ENCODE results near the gene TOM1L1. TPM values are rescaled to one million over a fixed set of nuclear protein-coding genes. Genes with fewer than 3 reads are reported as not detected.
"Not testable (repeated sequence)": the region's sequence is repeated elsewhere in the genome, so short reads cannot be mapped to it uniquely, and the experiment has no call there.

TOM1L1 gene
- total and polyA plus RNA-seq, 9 donors = 5.8 to 33.0 (median 8.9) TPM

- no peak overlapping the region for H3K27ac ChIP-seq
- DNase-seq = no peak
- no peaks in the 10 kb centered on the region for H3K4me1 ChIP-seq (ENCODE audit: insufficient read depth)
- H3K36me3 ChIP-seq = no peaks in the 10 kb centered on the region
- TF ChIP-seq CTCF (IDR thresholded peaks at IDR 0.05) (no peak), POLR2A (IDR thresholded peaks at IDR 0.05) (no peak)
- WGBS, 3 donors = 71 to 94% (median 93%) methylated on average over 2 of the region's 2 CpGs
- H3K27me3 ChIP-seq = no peaks in the 10 kb centered on the region
- no peaks in the 10 kb centered on the region for H3K9me3 ChIP-seq
- no peak overlapping the region for H3K4me3 ChIP-seq
- intact Hi-C loops (cut with DNase I) = loop anchor here in 1 of 4 donors (10.0 kb wide), 1 partner anchor 63 kb away; no protein-coding TSS in a partner anchor
These were observed 33.0 kb upstream of the TOM1L1 start for GRCh38 chr17:54867634-54868033.

GRCh38 chr17:54870671-54871175 lies 29.9 kb upstream of the TOM1L1 start:
- Histone ChIP-seq H3K27me3 (no peaks in the 10 kb centered on the region), H3K27ac (no peak overlapping the region), H3K4me1 (ENCODE audit: insufficient read depth) (no peaks in the 10 kb centered on the region), H3K4me3 (no peak overlapping the region), H3K36me3 (no peaks in the 10 kb centered on the region), H3K9me3 (no peaks in the 10 kb centered on the region)
- WGBS, 3 donors = 82 to 91% (median 85%) methylated on average over 1 of the region's 1 CpG
- TF ChIP-seq CTCF (IDR thresholded peaks at IDR 0.05) (no peak), EP300 (IDR thresholded peaks at IDR 0.05) (no peak), POLR2A (IDR thresholded peaks at IDR 0.05) (no peak)
- DNase-seq = no peak
- intact Hi-C loops (cut with DNase I) = loop anchor here in 1 of 4 donors (1.0 kb wide), 1 partner anchor 40 kb away; no protein-coding TSS in a partner anchor

GRCh38 chr17:54875906-54876305 lies 24.7 kb upstream of the TOM1L1 start:
- WGBS, 3 donors = 52 to 62% (median 56%) methylated on average over 2 of the region's 2 CpGs
- H3K9me3 ChIP-seq; H3K36me3 ChIP-seq; H3K4me3 ChIP-seq; DNase-seq; H3K4me1 ChIP-seq (ENCODE audit: insufficient read depth); H3K27me3 ChIP-seq; H3K27ac ChIP-seq; intact Hi-C loops (cut with DNase I): not testable (repeated sequence)

GRCh38 chr17:54876656-54877195 lies 23.9 kb upstream of the TOM1L1 start:
- DNase-seq = no peak
- H3K9me3 ChIP-seq = no peaks in the 10 kb centered on the region
- no peaks in the 10 kb centered on the region for H3K27me3 ChIP-seq
- TF ChIP-seq POLR2A (IDR thresholded peaks at IDR 0.05) (no peak), EP300 (IDR thresholded peaks at IDR 0.05) (no peak), CTCF (IDR thresholded peaks at IDR 0.05) (no peak)
- 82 to 85% (median 83%) methylated on average over 6 of the region's 6 CpGs for WGBS, 3 donors
- H3K27ac ChIP-seq = no peak overlapping the region
- no peak overlapping the region for H3K4me3 ChIP-seq
- no peaks in the 10 kb centered on the region for H3K4me1 ChIP-seq (ENCODE audit: insufficient read depth)
- H3K36me3 ChIP-seq = no peaks in the 10 kb centered on the region
- intact Hi-C loops (cut with DNase I) = no loop called here

- no peaks in the 10 kb centered on the region for H3K27me3 ChIP-seq
- no peak for DNase-seq
- H3K4me3 ChIP-seq = no peak overlapping the region
- WGBS, 3 donors = 40 to 57% (median 49%) methylated on average over 10 of the region's 10 CpGs
- H3K4me1 ChIP-seq (ENCODE audit: insufficient read depth) = no peaks in the 10 kb centered on the region
- intact Hi-C loops (cut with DNase I) = no loop called here
- no peaks in the 10 kb centered on the region for H3K36me3 ChIP-seq
- H3K9me3 ChIP-seq = no peaks in the 10 kb centered on the region
- H3K27ac ChIP-seq = no peak overlapping the region
- no peak for TF ChIP-seq EP300 (IDR thresholded peaks at IDR 0.05)
- TF ChIP-seq POLR2A (IDR thresholded peaks at IDR 0.05) = no peak
These were observed 19.2 kb upstream of the TOM1L1 start for GRCh38 chr17:54881255-54881972.
